GM23248 (cell line): ENCODE data around the gene SHC2. TPM values are rescaled to one million over a fixed set of nuclear protein-coding genes. Genes with fewer than 3 reads are reported as not detected.

ENCODE experiments used
- DNase-seq: peaks from one replicate; pipeline ENCODE4 v3.0.0-alpha.2; 2015
- H2AFZ ChIP-seq: fragments of 200-600 bp; sonication (generic); 2 replicates; pipeline ENCODE4 v1.6.1; 2016; ENCODE audit warnings: antibody characterized with exemption
- H3F3A ChIP-seq: fragments of 200-600 bp; sonication (generic); 2 replicates; pipeline ENCODE4 v1.6.1; 2016; ENCODE audit warnings: mild to moderate bottlenecking, antibody characterized with exemption, mixed run types; ENCODE audit not compliant: insufficient read depth
- H3K27ac ChIP-seq: fragments of 200-600 bp; sonication (generic); 2 replicates; pipeline ENCODE4 v1.5.1; 2016; ENCODE audit warnings: mild to moderate bottlenecking
- H3K27me3 ChIP-seq: fragments of 200-600 bp; sonication (generic); replicated peaks from 2 replicates; pipeline ENCODE4 v1.6.1; 2016; ENCODE audit warnings: mild to moderate bottlenecking; ENCODE audit not compliant: insufficient read depth
- H3K36me3 ChIP-seq: fragments of 200-600 bp; sonication (generic); 2 replicates; pipeline ENCODE4 v1.6.1; 2016; ENCODE audit warnings: low read depth, mild to moderate bottlenecking
- H3K4me1 ChIP-seq: fragments of 200-600 bp; sonication (generic); 2 replicates; pipeline ENCODE4 v1.6.1; 2016; ENCODE audit warnings: mild to moderate bottlenecking; ENCODE audit not compliant: insufficient read depth
- H3K4me2 ChIP-seq: fragments of 200-600 bp; sonication (generic); one replicate; pipeline ENCODE4 v1.6.1; 2016; ENCODE audit warnings: mild to moderate bottlenecking; ENCODE audit not compliant: unreplicated experiment
- H3K4me3 ChIP-seq: fragments of 200-600 bp; sonication (generic); 2 replicates; pipeline ENCODE4 v1.5.1; 2016; ENCODE audit warnings: mild to moderate bottlenecking
- H3K79me2 ChIP-seq: fragments of 200-600 bp; sonication (generic); 2 replicates; pipeline ENCODE4 v1.6.1; 2016; ENCODE audit warnings: mild to moderate bottlenecking; ENCODE audit not compliant: insufficient read depth
- H3K9ac ChIP-seq: fragments of 200-600 bp; sonication (generic); 2 replicates; pipeline ENCODE4 v1.6.1; 2016; ENCODE audit warnings: mild to moderate bottlenecking
- H3K9me2 ChIP-seq: fragments of 200-600 bp; sonication (generic); 2 replicates; pipeline ENCODE4 v1.6.1; 2016; ENCODE audit warnings: mixed run types, mild to moderate bottlenecking, moderate library complexity; ENCODE audit not compliant: insufficient read depth
- H3K9me3 ChIP-seq: fragments of 200-600 bp; sonication (generic); one replicate; pipeline ENCODE4 v1.6.1; 2017; ENCODE audit warnings: low read depth
- H4K20me1 ChIP-seq: fragments of 200-600 bp; sonication (generic); 2 replicates; pipeline ENCODE4 v1.6.0; 2016; ENCODE audit not compliant: insufficient read depth
- EZH2 ChIP-seq: fragments of 200-600 bp; sonication (generic); IDR thresholded peaks from 2 replicates; pipeline ENCODE4 v1.6.1; 2018; ENCODE audit warnings: antibody characterized with exemption, mild to moderate bottlenecking; ENCODE audit not compliant: insufficient read depth, poor library complexity, severe bottlenecking
- EZH2phosphoT487 ChIP-seq: fragments of 200-600 bp; sonication (generic); IDR thresholded peaks from 2 replicates; pipeline ENCODE4 v1.6.1; 2018; ENCODE audit warnings: antibody characterized with exemption, moderate library complexity, mild to moderate bottlenecking, low read depth; ENCODE audit not compliant: insufficient read depth
- WGBS, 2 experiments: methylation state at CpG; one replicate each; pipeline ENCODE4 v1.1.6; 2015 to 2017; ENCODE audit warnings: low lambda C conversion rate in 2 of 2, low coverage in 1 of 2; ENCODE audit errors: missing lambda C conversion rate in 2 of 2; 5-methylcytosine and 5-hydroxymethylcytosine counted together
- in situ Hi-C: fragments of 300-500 bp; cut with MboI; formaldehyde crosslinking; loops from 2 replicates; pipeline ENCODE4 v1.15.0; 2020
- polyA plus RNA-seq: library from polyadenylated mRNA; unstranded; fragments of >200 nt; fragmentation: Nextera tagmentation; extraction: Ambion mirVana; gene quantifications from 2 replicates; pipeline ENCODE4 v1.2.1, GENCODE V29; 2016
- total RNA-seq: library from RNA; depleted of rRNA; stranded (reverse); fragments of >200 nt; shearing (Covaris generic); gene quantifications from 2 replicates; pipeline ENCODE4 v1.2.3, GENCODE V29; 2014

Gene SHC2
- total and polyA plus RNA-seq, 2 experiments from 2014 or later: not detected

- TF ChIP-seq EZH2phosphoT487: no peak
- TF ChIP-seq EZH2: no peak
- Histone ChIP-seq H3F3A (peaks cover 18% of the 10 kb centered on the region), H3K4me2 (no peak overlapping the region), H3K36me3 (no peaks in the 10 kb centered on the region), H3K27me3 (no peaks in the 10 kb centered on the region), H3K4me1 (no peaks in the 10 kb centered on the region), H2AFZ (no peak overlapping the region), H3K27ac (no peak overlapping the region), H3K9ac (no peak overlapping the region), H3K4me3 (no peak overlapping the region), H4K20me1 (no peaks in the 10 kb centered on the region), H3K79me2 (no peaks in the 10 kb centered on the region), H3K9me3 (no peaks in the 10 kb centered on the region), H3K9me2 (no peaks in the 10 kb centered on the region; the same call in 1 of the 2 replicates)
- DNase-seq: no peak
- 35 to 43% methylated on average over 14 of the region's 14 CpGs for WGBS, 2 experiments
- in situ Hi-C loops: no loop called here
These were observed 18.1 kb upstream of the SHC2 start for GRCh38 chr19:478976-479375.

GRCh38 chr19:478236-478903 lies 17.5 kb upstream of the SHC2 start:
- no peak overlapping the region for H3K9ac ChIP-seq
- no peak overlapping the region for H3K4me2 ChIP-seq
- no peaks in the 10 kb centered on the region for H3K9me3 ChIP-seq
- DNase-seq: no peak
- H4K20me1 ChIP-seq: no peaks in the 10 kb centered on the region
- H3K27me3 ChIP-seq: no peaks in the 10 kb centered on the region
- no peaks in the 10 kb centered on the region; the same call in 1 of the 2 replicates for H3K9me2 ChIP-seq
- no peak overlapping the region for H3K27ac ChIP-seq
- no peak overlapping the region for H3K4me3 ChIP-seq
- in situ Hi-C loops: no loop called here
- H3K4me1 ChIP-seq: no peaks in the 10 kb centered on the region
- 56 to 57% methylated on average over 26 of the region's 26 CpGs for WGBS, 2 experiments
- no peaks in the 10 kb centered on the region for H3K79me2 ChIP-seq
- TF ChIP-seq EZH2phosphoT487 (no peak), EZH2 (no peak)
- no peak overlapping the region for H2AFZ ChIP-seq
- no peaks in the 10 kb centered on the region for H3K36me3 ChIP-seq
- peaks cover 18% of the 10 kb centered on the region for H3F3A ChIP-seq

GRCh38 chr19:475360-475759 lies 14.5 kb upstream of the SHC2 start:
- Histone ChIP-seq H3K9me2 (no peaks in the 10 kb centered on the region), H3K27ac (no peak overlapping the region), H3K4me1 (no peaks in the 10 kb centered on the region), H3F3A (peaks cover 3% of the 10 kb centered on the region), H4K20me1 (no peaks in the 10 kb centered on the region), H3K36me3 (no peaks in the 10 kb centered on the region), H3K9ac (no peak overlapping the region), H3K4me2 (no peak overlapping the region), H3K9me3 (no peaks in the 10 kb centered on the region), H3K4me3 (no peak overlapping the region), H3K27me3 (no peaks in the 10 kb centered on the region), H3K79me2 (no peaks in the 10 kb centered on the region), H2AFZ (no peak overlapping the region)
- no peak for DNase-seq
- TF ChIP-seq EZH2phosphoT487 (no peak), EZH2 (no peak)
- in situ Hi-C loops: no loop called here
- WGBS, 2 experiments: 66% methylated on average over 13 of the region's 13 CpGs

GRCh38 chr19:474126-475078 lies 13.6 kb upstream of the SHC2 start:
- Histone ChIP-seq H3K9ac (no peak overlapping the region), H3K9me3 (no peaks in the 10 kb centered on the region), H3K4me1 (no peaks in the 10 kb centered on the region), H3K27ac (no peak overlapping the region), H3K4me3 (no peak overlapping the region), H3K79me2 (no peaks in the 10 kb centered on the region), H3K36me3 (no peaks in the 10 kb centered on the region), H3K27me3 (no peaks in the 10 kb centered on the region), H3K9me2 (no peaks in the 10 kb centered on the region), H3K4me2 (no peak overlapping the region), H4K20me1 (no peaks in the 10 kb centered on the region), H2AFZ (no peak overlapping the region), H3F3A (no peaks in the 10 kb centered on the region)
- WGBS, 2 experiments: 76 to 82% methylated on average over 46 to 56 of the region's 57 CpGs
- no peak for TF ChIP-seq EZH2
- DNase-seq: no peak
- in situ Hi-C loops: no loop called here
